NCI-H146 (cell line): Measurements from ENCODE around the gene MARCHF6.
"Not testable (repeated sequence)": the region's sequence is repeated elsewhere in the genome, so short reads cannot be mapped to it uniquely, and the experiment has no call there.

Experiments used
- DNase-seq: peaks from one replicate; lab custom pipeline; 2025; lab: John Stamatoyannopoulos, UW

Gene MARCHF6

GRCh38 chr5:10353241-10354047 lies at the start of gene MARCHF6:
Gene MARCHF6, plus strand, starts transcription at chr5:10353695. Its CDS starts 204 bp downstream, at chr5:10353899.
- DNase-seq, result peak; percentile 99

GRCh38 chr5:10303699-10304170 lies 49.8 kb upstream of the MARCHF6 start:
- peak; percentile 54 for DNase-seq

DNA sequence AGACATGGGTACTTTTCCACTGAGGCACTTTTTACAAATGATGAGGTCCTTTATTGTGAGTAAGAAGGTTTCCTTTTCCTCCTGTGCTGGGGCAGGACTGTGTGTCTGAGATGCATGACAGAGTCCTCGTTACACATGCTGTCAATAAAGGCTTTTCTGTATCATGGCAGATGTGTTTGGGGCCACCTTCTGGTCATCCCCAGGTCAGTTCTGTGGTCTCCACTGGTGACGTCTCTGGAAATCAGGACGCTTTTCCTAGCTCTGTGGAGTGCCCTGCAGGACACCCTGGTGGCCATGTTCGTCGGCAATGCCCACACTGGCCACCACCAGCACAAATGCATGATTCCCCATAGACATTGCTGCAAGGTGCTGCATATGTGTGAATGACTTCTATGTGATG lies 48.6 kb upstream of the MARCHF6 start:
- no peak for DNase-seq

DNA sequence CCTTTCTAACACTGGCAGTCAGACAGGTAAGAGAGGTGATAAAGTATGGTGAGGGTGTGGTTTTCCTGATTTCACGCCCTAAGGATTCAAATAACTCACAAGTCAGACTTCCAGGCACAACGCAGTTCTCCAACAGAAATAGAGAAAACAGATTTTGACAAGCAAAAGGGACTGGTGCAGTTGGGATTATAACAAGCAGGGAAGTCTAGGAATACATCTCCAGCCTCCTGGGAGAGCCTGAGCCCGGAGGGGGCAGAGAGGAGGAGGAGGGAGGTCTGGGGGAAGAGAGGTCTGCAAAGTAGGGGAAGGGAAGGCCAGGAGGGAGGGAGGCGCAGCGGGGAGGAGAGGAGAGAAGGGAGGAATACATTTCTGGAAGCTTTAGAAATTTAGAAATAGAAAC lies 47.4 kb upstream of the MARCHF6 start:
- DNase-seq, result no peak

DNA sequence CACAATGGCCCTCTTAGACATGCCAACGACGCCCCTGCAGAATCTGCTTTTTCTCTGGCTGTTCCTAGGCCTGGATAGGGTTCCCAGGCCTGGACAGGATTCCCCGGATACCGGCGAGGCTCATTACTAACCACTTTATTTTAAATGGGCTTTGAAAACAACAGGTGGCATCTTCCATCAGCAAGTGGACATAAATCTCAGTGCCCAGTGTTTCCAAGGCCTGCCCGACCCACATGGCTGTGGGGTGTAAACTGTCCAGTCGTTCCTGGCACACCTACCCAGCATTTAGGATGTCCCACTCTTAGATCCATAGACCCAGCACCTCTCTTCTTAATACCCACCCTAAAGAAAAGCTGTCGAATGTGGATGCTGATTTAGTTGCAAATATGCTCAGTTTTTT lies 46.7 kb upstream of the MARCHF6 start:
- peak; percentile 37 for DNase-seq

GRCh38 chr5:10307206-10308148 lies 46.0 kb upstream of the MARCHF6 start, which contains the start of gene CMBL:
Gene CMBL, minus strand, starts transcription at chr5:10307902. Its CDS starts 17,140 bp downstream, at chr5:10290762.
- peak; percentile 83 for DNase-seq

GRCh38 chr5:10308844-10309243 lies 44.7 kb upstream of the MARCHF6 start:
- DNase-seq, result no peak

DNA sequence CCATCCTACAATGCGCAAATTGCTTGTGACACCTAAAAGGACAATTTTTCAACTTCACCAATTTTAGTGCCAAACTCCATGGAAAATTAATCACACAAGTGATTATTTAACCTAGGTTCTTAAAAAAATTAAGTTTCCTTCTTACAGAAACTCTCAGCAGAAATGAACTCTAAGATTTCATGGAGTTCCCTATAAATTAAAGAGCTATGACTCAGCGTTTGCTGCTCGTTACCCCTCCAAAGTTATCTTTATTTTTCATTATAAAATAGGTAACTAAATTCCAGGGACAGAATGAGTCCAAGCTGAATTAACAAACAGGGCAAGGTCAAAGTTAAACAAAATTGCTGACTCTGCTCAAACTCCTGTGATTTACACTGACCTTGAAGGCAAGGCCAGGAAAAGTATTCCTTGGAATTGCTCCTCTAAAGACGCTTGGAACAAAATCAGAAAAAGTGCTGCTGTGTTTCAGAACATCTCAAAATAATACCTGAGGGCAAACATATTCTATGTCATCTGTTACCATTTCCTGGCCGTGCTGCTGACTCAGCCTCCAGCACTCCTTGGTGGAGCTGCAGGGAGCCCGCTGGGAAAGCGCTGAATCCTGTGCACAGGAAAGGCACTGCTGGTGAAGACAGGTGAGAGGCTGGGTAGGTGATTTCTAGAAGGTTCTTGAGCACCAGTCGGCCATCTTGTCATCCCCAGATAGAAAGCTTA lies 43.3 kb upstream of the MARCHF6 start:
- peak; percentile 39 for DNase-seq

GRCh38 chr5:10310835-10311570 lies 42.5 kb upstream of the MARCHF6 start:
- DNase-seq, result not testable (repeated sequence)

DNA sequence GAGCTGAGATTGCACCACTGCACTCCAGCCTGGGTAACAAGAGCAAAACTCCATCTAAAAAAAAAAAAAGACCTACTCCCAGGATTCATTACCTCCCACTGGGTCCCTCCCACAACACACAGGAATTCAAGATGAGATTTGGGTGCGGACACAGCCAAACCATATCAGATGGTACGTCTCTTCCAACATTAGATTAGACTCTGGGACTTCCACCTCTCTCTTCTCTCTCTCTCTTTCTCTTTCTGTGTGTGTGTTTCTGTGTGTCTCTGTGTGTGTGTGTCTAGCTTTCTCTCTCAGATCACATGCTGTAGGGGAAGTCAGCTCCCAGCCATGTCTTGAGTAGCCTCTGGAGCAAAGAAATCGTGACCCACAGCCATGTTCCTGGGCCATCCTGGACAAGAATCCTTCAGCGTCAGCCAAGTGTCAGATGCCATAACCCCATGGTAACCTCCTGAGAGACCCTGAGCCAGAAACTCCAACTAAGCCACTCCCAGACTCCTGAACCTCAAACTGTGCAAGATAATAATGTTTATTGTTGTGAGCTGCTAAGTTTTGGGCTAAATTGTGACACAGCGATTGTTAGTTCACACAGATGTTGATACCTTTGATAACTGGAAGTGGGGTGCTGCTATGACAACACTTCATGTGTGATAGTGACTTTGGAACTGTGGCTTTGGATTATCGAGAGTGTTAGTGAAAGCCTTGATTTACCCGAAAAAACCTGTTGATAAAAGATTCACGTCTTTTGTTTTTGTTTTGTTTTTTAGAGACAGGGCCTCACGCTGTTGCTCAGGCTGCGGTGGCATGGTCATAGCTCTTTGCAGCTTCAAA lies 41.7 kb upstream of the MARCHF6 start:
- DNase-seq, result no peak

DNA sequence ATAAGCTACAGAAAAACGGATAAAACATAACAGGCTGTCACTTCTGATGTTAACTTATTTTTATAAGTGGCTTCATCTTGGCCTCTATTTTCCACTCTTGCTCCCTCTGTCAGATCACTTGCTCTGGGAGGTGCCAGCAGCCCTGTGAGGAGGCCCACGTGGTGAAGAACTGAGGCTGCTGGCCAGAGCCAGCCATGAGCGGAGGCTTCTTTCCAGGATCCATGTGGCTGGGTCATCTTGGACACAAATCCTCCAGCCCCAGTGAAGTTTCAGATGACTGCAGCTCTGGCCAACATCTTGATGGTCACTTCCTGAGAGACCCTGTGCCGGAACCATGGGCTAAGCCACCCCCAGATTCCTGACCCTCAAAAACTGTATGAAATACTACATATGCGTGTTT lies 38.3 kb upstream of the MARCHF6 start:
- DNase-seq, result no peak

GRCh38 chr5:10315824-10316509 lies 37.5 kb upstream of the MARCHF6 start:
- no peak for DNase-seq

DNA sequence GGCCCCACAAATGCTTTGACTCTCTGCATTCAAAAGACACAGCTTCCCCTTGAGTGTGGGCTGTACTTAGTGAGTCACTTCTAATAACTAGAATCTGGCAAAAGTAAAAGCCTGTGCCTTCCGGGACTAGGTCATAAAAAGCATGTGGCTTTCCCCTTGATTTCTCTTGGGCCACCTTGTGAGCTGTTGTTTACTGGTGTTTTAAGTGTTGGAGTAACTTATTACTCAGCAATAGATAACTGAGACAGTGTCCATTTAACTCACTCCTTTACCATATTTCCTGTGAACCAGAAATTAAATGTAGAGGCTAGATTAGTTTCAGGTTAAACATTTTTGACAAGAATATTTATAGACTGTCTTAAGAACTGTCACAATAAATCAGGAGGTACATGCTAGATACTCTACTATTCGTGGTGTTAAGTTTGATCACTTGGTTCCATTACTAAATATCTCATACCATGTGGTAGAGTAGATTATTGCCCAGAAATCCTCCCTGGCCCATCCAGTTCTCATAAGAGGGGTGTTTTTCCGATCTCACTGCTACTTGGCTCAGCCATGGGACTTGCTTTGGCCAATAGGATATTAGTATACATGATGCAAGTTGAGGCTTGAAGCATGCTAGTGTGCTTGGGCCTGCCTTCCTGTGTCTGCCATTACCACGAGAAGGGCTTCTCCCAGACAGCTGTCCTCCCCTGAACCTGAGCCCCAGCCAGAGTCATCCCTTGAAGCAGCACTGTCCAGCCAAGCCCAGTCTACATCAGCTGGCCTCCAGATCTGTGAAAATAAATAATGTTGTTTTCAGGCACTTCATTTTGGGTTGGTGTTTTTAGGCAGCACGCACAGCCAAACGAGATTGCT lies 35.4 kb upstream of the MARCHF6 start:
- no peak for DNase-seq

DNA sequence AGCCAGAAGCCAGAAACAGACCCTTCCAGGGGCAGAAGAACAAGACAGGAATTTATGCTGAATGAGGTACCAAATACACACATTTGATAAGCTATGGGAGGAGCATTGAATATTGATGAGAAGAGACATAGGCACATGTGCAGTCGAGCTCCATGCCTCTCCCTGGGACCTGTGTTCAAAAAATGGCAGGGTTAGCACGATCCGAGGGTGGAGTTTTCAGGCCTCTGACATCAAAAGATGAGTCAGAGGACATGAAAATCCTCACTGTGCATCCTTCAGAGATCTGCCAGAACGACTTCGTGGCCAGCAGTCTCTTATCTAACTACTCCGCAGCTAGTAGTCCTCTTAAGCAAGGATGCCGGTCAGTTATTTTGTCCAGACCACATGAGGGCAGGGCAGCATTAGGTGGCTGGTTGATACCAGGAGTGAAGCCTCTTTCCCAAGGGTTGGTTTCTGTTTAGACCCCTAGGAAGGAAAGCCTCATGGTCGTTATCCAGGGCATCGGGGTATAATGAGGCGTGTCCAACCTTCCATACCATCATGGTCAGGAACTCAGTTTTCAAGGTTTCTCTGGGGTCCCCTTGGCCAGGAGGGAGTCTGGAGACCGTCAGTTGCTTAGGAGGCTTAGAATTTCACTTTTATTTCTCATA lies 34.2 kb upstream of the MARCHF6 start:
- DNase-seq, result no peak

GRCh38 chr5:10320793-10321192 lies 32.7 kb upstream of the MARCHF6 start:
- DNase-seq, result no peak

GRCh38 chr5:10321882-10322281 lies 31.6 kb upstream of the MARCHF6 start:
- DNase-seq, result no peak

DNA sequence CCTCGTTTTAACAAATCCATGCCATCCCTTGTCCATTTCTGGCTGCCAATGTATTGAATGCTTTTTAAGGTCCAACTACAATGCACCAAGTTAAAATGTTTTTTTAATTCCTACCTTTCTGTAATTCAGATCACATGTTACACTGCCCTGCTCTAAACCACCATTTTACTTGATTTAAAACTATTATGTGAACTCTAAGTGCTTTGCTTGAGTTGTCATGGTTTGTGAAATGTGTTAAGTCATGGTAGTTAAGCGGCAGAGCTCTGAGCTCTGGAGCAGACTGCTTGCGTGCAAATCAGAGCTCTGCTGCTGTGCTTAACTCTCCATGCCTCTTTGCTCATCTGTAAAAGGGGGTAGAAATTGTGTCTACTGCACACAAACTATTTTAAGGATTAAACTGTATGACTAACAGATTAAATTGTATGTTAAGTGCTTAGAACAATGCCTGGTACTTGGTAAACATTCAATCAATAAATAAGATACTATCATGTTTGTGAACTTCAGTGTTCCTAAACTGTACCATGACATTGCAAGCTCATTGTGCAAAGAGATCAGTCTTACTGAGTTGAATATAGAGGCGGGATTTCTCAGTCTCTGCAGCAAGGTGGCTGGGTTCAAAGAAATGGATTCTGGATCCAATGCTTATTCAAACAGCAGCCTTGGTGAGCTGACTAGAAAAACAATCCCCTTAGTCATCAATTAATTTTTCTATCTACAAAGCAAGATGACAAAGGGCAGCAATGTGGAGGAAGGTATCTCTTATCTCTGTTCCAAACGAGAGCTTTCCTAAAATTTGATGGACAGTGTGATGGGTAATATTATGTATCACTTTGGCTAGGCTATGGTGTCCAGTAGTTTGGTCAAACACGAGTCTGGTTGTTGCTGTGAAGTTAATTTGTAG lies 29.7 kb upstream of the MARCHF6 start:
- DNase-seq, result no peak
